B cell (primary cell): ENCODE measurements around the gene GPR173. TPM values are rescaled to one million over a fixed set of nuclear protein-coding genes. Genes with fewer than 3 reads are reported as not detected.

Experiments
- ATAC-seq: fragments of 200-7000 bp; cut with Tn5 transposase; one replicate; pipeline ENCODE4 v1.10.0; 2021; ENCODE audit warnings: low read depth, mild to moderate bottlenecking, moderate number of reproducible peaks, moderate library complexity
- CTCF ChIA-PET: fragments of 350-600 bp; sonication (Branson Sonifier 250); formaldehyde crosslinking; loops from one replicate; lab custom pipeline; 2021; ENCODE audit warnings: antibody characterized with exemption, inconsistent platforms; lab: Charles Lee
- POLR2A ChIA-PET: fragments of 350-600 bp; sonication (Branson Sonifier 250); formaldehyde crosslinking; loops from one replicate; lab custom pipeline; 2021; ENCODE audit warnings: antibody characterized with exemption; lab: Charles Lee
- DNase-seq: peaks from one replicate; pipeline ENCODE4 v3.0.0; 2013
- H2AFZ ChIP-seq: 2 replicates; pipeline ENCODE4 v1.6.1; 2012; ENCODE audit warnings: mild to moderate bottlenecking, low read depth, low read length; ENCODE audit not compliant: insufficient read depth, poor library complexity, severe bottlenecking
- H3K27ac ChIP-seq, 2 donors: 1 replicate in 1 of 2; 2 replicates in 1 of 2; pipeline ENCODE4 v1.5.1; 2012 to 2013; ENCODE audit warnings: low read length in 2 of 2, mild to moderate bottlenecking in 2 of 2, moderate library complexity in 1 of 2
- H3K27me3 ChIP-seq, 4 experiments: fragments of 200-600 bp in 1 of 4; sonication (generic) in 1 of 4; replicated peaks in 1 of 4; 1 replicate in 2 of 4; 2 replicates in 2 of 4; pipeline versions ENCODE4 v1.6.1 to v1.7.0; 2013 to 2016; ENCODE audit warnings: low read length in 3 of 4, mild to moderate bottlenecking in 2 of 4, mixed read lengths in 1 of 4, moderate library complexity in 1 of 4; ENCODE audit not compliant: insufficient read depth in 4 of 4, control insufficient read depth in 3 of 4; ENCODE audit errors: control extremely low read depth in 1 of 4
- H3K36me3 ChIP-seq, 2 experiments: replicated peaks in 1 of 2; 1 replicate in 1 of 2; 2 replicates in 1 of 2; pipeline versions ENCODE4 v1.6.1 to v1.7.1; 2013; ENCODE audit warnings: low read length in 1 of 2; ENCODE audit not compliant: insufficient read depth in 2 of 2, control insufficient read depth in 1 of 2; ENCODE audit errors: control extremely low read depth in 1 of 2, extremely low read depth in 1 of 2
- H3K4me1 ChIP-seq, 2 donors: fragments of 200-600 bp in 1 of 2; sonication (generic) in 1 of 2; 1 replicate in 1 of 2; 2 replicates in 1 of 2; pipeline versions ENCODE4 v1.5.1 to v1.6.1; 2013 to 2017; ENCODE audit warnings: low read length in 2 of 2; ENCODE audit not compliant: control insufficient read depth in 2 of 2, insufficient read depth in 2 of 2
- H3K4me2 ChIP-seq: replicated peaks from 2 replicates; pipeline ENCODE3; 2012; ENCODE audit warnings: mild to moderate bottlenecking, low read depth, low read length; ENCODE audit not compliant: poor library complexity, severe bottlenecking
- H3K4me3 ChIP-seq, 5 experiments: fragments of 200-600 bp in 1 of 5; sonication (generic) in 1 of 5; 1 replicate in 3 of 5; 2 replicates in 2 of 5; pipeline versions ENCODE4 v1.5.1 to v1.7.0; 2011 to 2016; ENCODE audit warnings: low read length in 4 of 5, mild to moderate bottlenecking in 4 of 5, low read depth in 2 of 5, control low read depth in 1 of 5, moderate library complexity in 1 of 5; ENCODE audit not compliant: insufficient read depth in 1 of 5; ENCODE audit errors: control extremely low read depth in 1 of 5, extremely low read depth in 1 of 5
- H3K79me2 ChIP-seq: fragments of 200-600 bp; sonication (generic); one replicate; pipeline ENCODE4 v1.6.0; 2016; ENCODE audit warnings: low read length; ENCODE audit not compliant: control insufficient read depth, insufficient read depth
- H3K9ac ChIP-seq: fragments of 200-600 bp; sonication (generic); 2 replicates; pipeline ENCODE4 v1.6.1; 2017; ENCODE audit warnings: mild to moderate bottlenecking, low read length, moderate library complexity
- H3K9me3 ChIP-seq, 3 donors: one replicate each; pipeline versions ENCODE4 v1.6.1 to v1.7.1; 2013; ENCODE audit warnings: low read length in 2 of 3; ENCODE audit not compliant: control insufficient read depth in 2 of 3, insufficient read depth in 1 of 3; ENCODE audit errors: control extremely low read depth in 1 of 3
- H4K20me1 ChIP-seq: 2 replicates; pipeline ENCODE4 v1.6.0; 2012; ENCODE audit warnings: mild to moderate bottlenecking, low read length; ENCODE audit not compliant: insufficient read depth, control insufficient read depth, poor library complexity, severe bottlenecking
- H3K27ac Mint-ChIP-seq: one replicate; pipeline ENCODE4 v1.8.0; 2021; ENCODE audit warnings: mixed read lengths
- H3K27me3 Mint-ChIP-seq: one replicate; pipeline ENCODE4 v1.8.0; 2021; ENCODE audit warnings: mixed read lengths
- H3K4me1 Mint-ChIP-seq: one replicate; pipeline ENCODE4 v1.8.0; 2021; ENCODE audit warnings: mixed read lengths
- H3K4me3 Mint-ChIP-seq: one replicate; pipeline ENCODE4 v1.8.0; 2021; ENCODE audit warnings: mixed read lengths
- H3K9me3 Mint-ChIP-seq: one replicate; pipeline ENCODE4 v1.8.0; 2022; ENCODE audit warnings: mixed read lengths; ENCODE audit not compliant: insufficient read depth
- EZH2 ChIP-seq: IDR thresholded peaks from 2 replicates; pipeline ENCODE4 v1.6.1; 2012; ENCODE audit warnings: borderline replicate concordance, low read depth, mild to moderate bottlenecking, moderate library complexity, low read length; ENCODE audit not compliant: insufficient read depth, poor library complexity, severe bottlenecking
- WGBS: methylation state at CpG from one replicate; pipeline ENCODE4 v1.1.5; 2013; ENCODE audit warnings: missing lambda C conversion rate; ENCODE audit not compliant: insufficient coverage; 5-methylcytosine and 5-hydroxymethylcytosine counted together
- intact Hi-C: fragments of 100-400 bp; cut with micrococcal nuclease; formaldehyde crosslinking; loops from one replicate; pipeline ENCODE4 v1.10.0; 2022
- polyA plus RNA-seq: library from polyadenylated mRNA; depleted of rRNA; stranded (reverse); fragments of >200 nt; gene quantifications from 2 replicates; pipeline ENCODE4 v1.2.3, GENCODE V29; 2012
- total RNA-seq, 2 donors: library from RNA; stranded (reverse); fragments of 120-200 nt in 1 of 2; gene quantifications; 1 replicate in 1 of 2; 2 replicates in 1 of 2; pipeline versions ENCODE4 v1.2.3 to v1.2.4, GENCODE V29; 2013 to 2022
- TF ChIP-seq, protein P1 (sequence below): fragments of 200-600 bp; IDR thresholded peaks from one replicate; pipeline ENCODE4 v1.8.0; 2022; ENCODE audit warnings: antibody characterized with exemption, mild to moderate bottlenecking

The GPR173 gene
- total and polyA plus RNA-seq, 2 donors (not counting 1 experiment from before 2014, with no cell fraction given), result 0.12 TPM; not detected in 1

DNA sequence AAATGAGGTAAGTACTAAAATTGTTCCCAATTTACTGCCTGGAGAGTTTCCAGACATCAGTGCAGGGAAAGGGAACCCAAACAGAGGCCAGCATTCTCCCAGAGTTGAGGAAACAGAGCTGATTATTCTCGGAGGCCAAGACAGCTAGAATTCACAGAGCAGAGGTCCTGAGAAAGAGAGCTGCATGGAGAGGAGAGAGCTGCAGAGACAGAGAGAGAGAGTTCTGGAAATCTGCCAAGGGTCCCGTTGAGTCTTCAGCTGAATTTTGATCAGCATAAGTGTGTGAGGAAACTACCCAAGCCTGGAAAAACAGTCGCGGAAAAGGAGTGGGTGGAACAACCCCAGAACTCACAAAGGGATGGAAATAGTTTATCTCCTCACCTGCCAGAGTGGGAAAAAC is 43.8 kb upstream of the GPR173 start:
- DNase-seq (no peak), ATAC-seq (no peak)
- intact Hi-C loops, result no loop called here
- H2AFZ ChIP-seq, result no peak overlapping the region
- H3K36me3 ChIP-seq, result no peaks in the 10 kb centered on the region
- peaks cover 0 to 3% (median 0%) of the 10 kb centered on the region in 4 experiments for H3K27me3 ChIP-seq
- Mint-ChIP-seq H3K4me1 (peaks cover 10% of the 10 kb centered on the region), H3K9me3 (no peaks in the 10 kb centered on the region), H3K4me3 (no peak overlapping the region), H3K27ac (no peak overlapping the region), H3K27me3 (no peaks in the 10 kb centered on the region)
- H3K9ac ChIP-seq, result no peak overlapping the region
- no peaks in the 10 kb centered on the region for H3K79me2 ChIP-seq
- WGBS, result 80% methylated on average over 1 of the region's 4 CpGs
- ChIA-PET POLR2A (no interaction called here), CTCF (interaction anchor here (1.9 kb wide), 1 partner anchor 9 kb away, joined by 6 read pairs; no protein-coding TSS in a partner anchor)
- no peak overlapping the region for H3K27ac ChIP-seq
- H4K20me1 ChIP-seq, result no peaks in the 10 kb centered on the region
- H3K9me3 ChIP-seq, result peaks cover 0 to 11% (median 0%) of the 10 kb centered on the region in 3 donors
- no peak overlapping the region for H3K4me2 ChIP-seq
- no peak overlapping the region for H3K4me3 ChIP-seq
- peaks cover 8 to 14% of the 10 kb centered on the region in 2 donors for H3K4me1 ChIP-seq
- TF ChIP-seq EZH2, result no peak
- TF ChIP-seq, protein P1, sequence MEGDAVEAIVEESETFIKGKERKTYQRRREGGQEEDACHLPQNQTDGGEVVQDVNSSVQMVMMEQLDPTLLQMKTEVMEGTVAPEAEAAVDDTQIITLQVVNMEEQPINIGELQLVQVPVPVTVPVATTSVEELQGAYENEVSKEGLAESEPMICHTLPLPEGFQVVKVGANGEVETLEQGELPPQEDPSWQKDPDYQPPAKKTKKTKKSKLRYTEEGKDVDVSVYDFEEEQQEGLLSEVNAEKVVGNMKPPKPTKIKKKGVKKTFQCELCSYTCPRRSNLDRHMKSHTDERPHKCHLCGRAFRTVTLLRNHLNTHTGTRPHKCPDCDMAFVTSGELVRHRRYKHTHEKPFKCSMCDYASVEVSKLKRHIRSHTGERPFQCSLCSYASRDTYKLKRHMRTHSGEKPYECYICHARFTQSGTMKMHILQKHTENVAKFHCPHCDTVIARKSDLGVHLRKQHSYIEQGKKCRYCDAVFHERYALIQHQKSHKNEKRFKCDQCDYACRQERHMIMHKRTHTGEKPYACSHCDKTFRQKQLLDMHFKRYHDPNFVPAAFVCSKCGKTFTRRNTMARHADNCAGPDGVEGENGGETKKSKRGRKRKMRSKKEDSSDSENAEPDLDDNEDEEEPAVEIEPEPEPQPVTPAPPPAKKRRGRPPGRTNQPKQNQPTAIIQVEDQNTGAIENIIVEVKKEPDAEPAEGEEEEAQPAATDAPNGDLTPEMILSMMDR, result no peak

DNA sequence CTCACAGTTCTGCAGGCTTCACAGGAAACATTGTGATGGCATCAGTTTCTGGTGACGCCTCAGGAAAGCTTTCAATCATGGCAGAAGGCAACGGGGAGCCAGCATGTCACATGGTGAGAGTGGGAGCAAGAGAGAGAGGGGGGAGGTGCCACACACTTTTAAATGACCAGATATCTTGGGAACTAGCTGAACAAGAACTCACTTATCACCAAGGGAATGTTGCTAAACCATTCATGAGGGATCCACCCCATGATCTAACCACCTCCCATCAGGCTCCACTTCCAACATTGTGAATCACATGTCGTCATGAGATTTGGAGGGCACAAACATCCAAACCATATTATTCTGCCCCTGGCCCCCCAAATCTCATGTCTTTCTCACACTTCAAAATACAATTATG is 43.3 kb upstream of the GPR173 start:
- peaks cover 0 to 3% (median 0%) of the 10 kb centered on the region in 4 experiments for H3K27me3 ChIP-seq
- H3K9me3 ChIP-seq, result peaks cover 0 to 6% (median 0%) of the 10 kb centered on the region in 3 donors
- H3K4me3 ChIP-seq, result no peak overlapping the region
- intact Hi-C loops, result no loop called here
- no peak overlapping the region for H2AFZ ChIP-seq
- no peak for ATAC-seq
- H3K4me2 ChIP-seq, result no peak overlapping the region
- H3K4me3 Mint-ChIP-seq, result no peak overlapping the region
- H3K4me1 ChIP-seq, result peaks cover 3 to 9% of the 10 kb centered on the region in 2 donors
- DNase-seq, result no peak
- H4K20me1 ChIP-seq, result no peaks in the 10 kb centered on the region
- H3K27me3 Mint-ChIP-seq, result no peaks in the 10 kb centered on the region
- H3K79me2 ChIP-seq, result no peaks in the 10 kb centered on the region
- TF ChIP-seq, protein P1, result no peak
- no peak for TF ChIP-seq EZH2
- no peak overlapping the region for H3K27ac Mint-ChIP-seq
- POLR2A ChIA-PET, result no interaction called here
- WGBS, result no CpG with 5 or more reads among the region's 3 CpGs
- H3K36me3 ChIP-seq, result no peaks in the 10 kb centered on the region
- peaks cover 10% of the 10 kb centered on the region for H3K4me1 Mint-ChIP-seq
- CTCF ChIA-PET, result interaction anchor here (1.9 kb wide), 1 partner anchor 9 kb away, joined by 6 read pairs; no protein-coding TSS in a partner anchor
- no peaks in the 10 kb centered on the region for H3K9me3 Mint-ChIP-seq
- H3K9ac ChIP-seq, result no peak overlapping the region
- H3K27ac ChIP-seq, result no peak overlapping the region
